CD14-positive monocyte (primary cell): ENCODE data around the gene CACNA1G. TPM values are rescaled to one million over a fixed set of nuclear protein-coding genes. Genes with fewer than 3 reads are reported as not detected.

Experiments used
- DNase-seq, 3 donors: peaks; one replicate each; pipeline ENCODE4 v3.0.0-alpha.2; 2011 to 2022
- H2AFZ ChIP-seq: 2 replicates; pipeline ENCODE4 v1.6.0; 2012; ENCODE audit warnings: mild to moderate bottlenecking, low read depth, low read length, inconsistent platforms; ENCODE audit not compliant: insufficient read depth, poor library complexity, severe bottlenecking
- H3K27ac ChIP-seq, 2 donors: 1 replicate in 1 of 2; 2 replicates in 1 of 2; pipeline ENCODE4 v1.5.1; 2012 to 2013; ENCODE audit warnings: low read length in 2 of 2, control low read depth in 1 of 2, inconsistent platforms in 1 of 2, low read depth in 1 of 2, mild to moderate bottlenecking in 1 of 2
- H3K27me3 ChIP-seq, 2 donors: one replicate each; pipeline versions ENCODE4 v1.6.0 to v1.6.1; 2011 to 2013; ENCODE audit warnings: low read length in 2 of 2; ENCODE audit not compliant: control insufficient read depth in 2 of 2, insufficient read depth in 2 of 2
- H3K36me3 ChIP-seq, 2 donors: replicated peaks in 1 of 2; 1 replicate in 1 of 2; 2 replicates in 1 of 2; pipeline versions ENCODE4 v1.5.1 to v1.6.1; 2012 to 2013; ENCODE audit warnings: low read length in 2 of 2, control low read depth in 1 of 2, inconsistent platforms in 1 of 2, mild to moderate bottlenecking in 1 of 2; ENCODE audit not compliant: insufficient read depth in 2 of 2, control insufficient read depth in 1 of 2
- H3K4me1 ChIP-seq, 2 donors: 1 replicate in 1 of 2; 2 replicates in 1 of 2; pipeline versions ENCODE4 v1.5.1 to v1.6.1; 2012 to 2013; ENCODE audit warnings: low read length in 2 of 2, control low read depth in 1 of 2, inconsistent platforms in 1 of 2, mild to moderate bottlenecking in 1 of 2, moderate library complexity in 1 of 2; ENCODE audit not compliant: insufficient read depth in 2 of 2, control insufficient read depth in 1 of 2
- H3K4me2 ChIP-seq: replicated peaks from 2 replicates; pipeline ENCODE3; 2012; ENCODE audit warnings: low read length, moderate library complexity, mild to moderate bottlenecking; ENCODE audit not compliant: poor library complexity, severe bottlenecking; ENCODE audit errors: extremely low read depth
- H3K4me3 ChIP-seq, 3 experiments: fragments of 200-600 bp in 1 of 3; sonication (generic) in 1 of 3; replicated peaks in 1 of 3; 1 replicate in 2 of 3; 2 replicates in 1 of 3; pipeline ENCODE4 v1.5.1; 2011 to 2013; ENCODE audit warnings: low read length in 3 of 3, mild to moderate bottlenecking in 3 of 3, control low read depth in 2 of 3, low read depth in 2 of 3, inconsistent platforms in 1 of 3, moderate library complexity in 1 of 3
- H3K79me2 ChIP-seq: 2 replicates; pipeline ENCODE4 v1.6.0; 2012; ENCODE audit warnings: mild to moderate bottlenecking, control low read depth, inconsistent platforms, low read length, moderate library complexity; ENCODE audit not compliant: insufficient read depth
- H3K9ac ChIP-seq: 2 replicates; pipeline ENCODE4 v1.6.0; 2017; ENCODE audit warnings: low read length, mild to moderate bottlenecking; ENCODE audit not compliant: insufficient read depth, poor library complexity, severe bottlenecking
- H3K9me3 ChIP-seq, 2 donors: replicated peaks in 1 of 2; 1 replicate in 1 of 2; 2 replicates in 1 of 2; pipeline versions ENCODE4 v1.5.1 to v1.6.1; 2012 to 2013; ENCODE audit warnings: low read length in 2 of 2, control low read depth in 1 of 2; ENCODE audit not compliant: control insufficient read depth in 1 of 2, insufficient read depth in 1 of 2
- H4K20me1 ChIP-seq: 2 replicates; pipeline ENCODE4 v1.6.0; 2012; ENCODE audit warnings: mild to moderate bottlenecking, low read length, control low read depth, moderate library complexity; ENCODE audit not compliant: insufficient read depth
- H3K27ac Mint-ChIP-seq, 7 donors: one replicate each; pipeline ENCODE4 v1.8.0; 2020; ENCODE audit warnings: mild to moderate bottlenecking in 7 of 7, mixed read lengths in 7 of 7, moderate library complexity in 6 of 7, inconsistent platforms in 2 of 7
- H3K27me3 Mint-ChIP-seq, 3 donors: one replicate each; pipeline ENCODE4 v1.8.0; 2021 to 2022; ENCODE audit warnings: low read depth in 3 of 3, mild to moderate bottlenecking in 3 of 3, mixed read lengths in 3 of 3, moderate library complexity in 3 of 3, inconsistent platforms in 1 of 3
- H3K36me3 Mint-ChIP-seq, 2 donors: one replicate each; pipeline ENCODE4 v1.8.0; 2020; ENCODE audit warnings: mixed read lengths in 2 of 2, inconsistent platforms in 1 of 2, mild to moderate bottlenecking in 1 of 2
- H3K4me1 Mint-ChIP-seq: one replicate; pipeline ENCODE4 v1.8.0; 2020; ENCODE audit warnings: mild to moderate bottlenecking, mixed read lengths
- H3K4me3 Mint-ChIP-seq, 2 donors: one replicate each; pipeline ENCODE4 v1.8.0; 2020; ENCODE audit warnings: mild to moderate bottlenecking in 2 of 2, mixed read lengths in 2 of 2, moderate library complexity in 1 of 2
- H3K9me3 Mint-ChIP-seq, 7 donors: one replicate each; pipeline ENCODE4 v1.8.0; 2020 to 2022; ENCODE audit warnings: mixed read lengths in 7 of 7, mild to moderate bottlenecking in 6 of 7, moderate library complexity in 6 of 7, inconsistent platforms in 2 of 7
- CTCF ChIP-seq: fragments of 200-600 bp; IDR thresholded peaks from one replicate; pipeline ENCODE4 v1.8.0; 2022; ENCODE audit warnings: antibody characterized with exemption, mild to moderate bottlenecking
- WGBS: methylation state at CpG from one replicate; pipeline ENCODE4 v1.1.5; 2013; ENCODE audit warnings: missing lambda C conversion rate; ENCODE audit not compliant: insufficient coverage; 5-methylcytosine and 5-hydroxymethylcytosine counted together
- intact Hi-C, 2 donors: fragments of 100-400 bp; cut with micrococcal nuclease; formaldehyde crosslinking; loops; one replicate each; pipeline versions ENCODE4 v1.15.0 to v1.15.1; 2023
- polyA plus RNA-seq, 3 donors: library from polyadenylated mRNA; depleted of rRNA in 1 of 3; unstranded in 2 of 3; stranded (reverse) in 1 of 3; fragments of 300-500 nt in 2 of 3; fragments of >200 nt in 1 of 3; fragmentation: Illumina TruSeq in 2 of 3; gene quantifications; 1 replicate in 2 of 3; 2 replicates in 1 of 3; pipeline ENCODE4 v1.2.3, GENCODE V29; 2012 to 2021

Gene CACNA1G
- polyA plus RNA-seq, 3 donors = 0.03 TPM; not detected in 2

- Histone ChIP-seq H3K4me2 (no peak overlapping the region), H4K20me1 (no peaks in the 10 kb centered on the region), H3K4me1 (peaks cover 7 to 33% of the 10 kb centered on the region in 2 donors), H3K27ac (no peak overlapping the region), H2AFZ (no peak overlapping the region), H3K9ac (no peak overlapping the region), H3K9me3 (no peaks in the 10 kb centered on the region), H3K79me2 (no peaks in the 10 kb centered on the region), H3K36me3 (no peaks in the 10 kb centered on the region), H3K4me3 (no peak overlapping the region), H3K27me3 (peaks cover 0 to 33% of the 10 kb centered on the region in 2 donors)
- Mint-ChIP-seq H3K27me3 (peaks cover 48 to 65% (median 48%) of the 10 kb centered on the region in 3 donors), H3K36me3 (no peaks in the 10 kb centered on the region), H3K27ac (no peak overlapping the region), H3K9me3 (peaks cover 0 to 3% (median 0%) of the 10 kb centered on the region in 7 donors), H3K4me3 (peak overlapping the region in 1 of 2 donors; percentile 69), H3K4me1 (peaks cover 14% of the 10 kb centered on the region)
- 17% methylated on average over 15 of the region's 17 CpGs for WGBS
- TF ChIP-seq CTCF = no peak
- intact Hi-C loops = loop anchor here (2.0 to 10.0 kb wide), 3 partner anchors 77 to 146 kb away; partner anchors contain the start of genes SPATA20 (in 2 of the 2) and ANKRD40 (in 1 of the 2)
- DNase-seq = peak in 1 of 3 donors; percentile 38
Observed at GRCh38 chr17:50627782-50628601, 67.5 kb downstream of the CACNA1G start.

GRCh38 chr17:50629902-50630301 is 69.4 kb downstream of the CACNA1G start:
- Histone ChIP-seq H3K36me3 (no peaks in the 10 kb centered on the region), H3K9me3 (no peaks in the 10 kb centered on the region), H2AFZ (no peak overlapping the region), H3K27ac (no peak overlapping the region), H3K27me3 (peaks cover 0 to 49% of the 10 kb centered on the region in 2 donors), H3K9ac (no peak overlapping the region), H3K79me2 (no peaks in the 10 kb centered on the region), H3K4me3 (no peak overlapping the region), H3K4me2 (no peak overlapping the region), H4K20me1 (no peaks in the 10 kb centered on the region), H3K4me1 (peaks cover 9 to 35% of the 10 kb centered on the region in 2 donors)
- Mint-ChIP-seq H3K36me3 (peaks cover 0 to 2% of the 10 kb centered on the region in 2 donors), H3K4me1 (peaks cover 24% of the 10 kb centered on the region), H3K27ac (no peak overlapping the region), H3K27me3 (peaks cover 60 to 80% (median 63%) of the 10 kb centered on the region in 3 donors), H3K4me3 (peak overlapping the region in 1 of 2 donors; percentile 53), H3K9me3 (peaks cover 0 to 11% (median 0%) of the 10 kb centered on the region in 7 donors)
- no peak for TF ChIP-seq CTCF
- no peak for DNase-seq
- intact Hi-C loops = loop anchor here in 1 of 2 donors (5.0 to 10.0 kb wide), 2 partner anchors 75 to 148 kb away; partner anchors contain the start of gene ANKRD40
- WGBS = 80% methylated on average over 1 of the region's 6 CpGs
